ENCODE measurements around the gene GPC3.

- TF ChIP-seq POLR2AphosphoS5 (IDR thresholded peaks at IDR 0.05; ENCODE audit: low read depth), result no peak
- TF ChIP-seq CTCF (conservative IDR thresholded peaks at IDR 0.05; ENCODE audit: low read depth in 2 of 2), result no peak
- TF ChIP-seq REST (IDR thresholded peaks at IDR 0.05; ENCODE audit: unreplicated experiment), result no peak
- no peak for TF ChIP-seq EZH2phosphoT487 (IDR thresholded peaks at IDR 0.05; ENCODE audit: unreplicated experiment)
- TF ChIP-seq EZH2 (IDR thresholded peaks at IDR 0.05; ENCODE audit: low read depth, unreplicated experiment), result no peak
- no peak for TF ChIP-seq CREB1 (CRISPR knock-in tag; IDR thresholded peaks at IDR 0.05; ENCODE audit: low read depth)
- TF ChIP-seq ZNF114 (CRISPR knock-in tag; IDR thresholded peaks at IDR 0.05), result no peak
- TF ChIP-seq ZNF331 (CRISPR knock-in tag; IDR thresholded peaks at IDR 0.05; ENCODE audit: low read depth), result no peak
- TF ChIP-seq JUNB (IDR thresholded peaks at IDR 0.05; ENCODE audit: unreplicated experiment), result no peak
- TF ChIP-seq ETS1 (IDR thresholded peaks at IDR 0.05), result no peak
- TF ChIP-seq ZNF462 (CRISPR knock-in tag; IDR thresholded peaks at IDR 0.05), result no peak
- no peak for TF ChIP-seq STAT1 (IDR thresholded peaks at IDR 0.05; ENCODE audit: unreplicated experiment)
- no peak for TF ChIP-seq NANOG (IDR thresholded peaks at IDR 0.05; ENCODE audit: borderline replicate concordance)
Measured at GRCh38 chrX:133924548-133924947, 60.8 kb downstream of the GPC3 start.

Data from GM23338 (cell line).